ENCODE measurements around the gene MBD3L2.
"Not testable (repeated sequence)": the region's sequence is repeated elsewhere in the genome, so short reads cannot be mapped to it uniquely, and the experiment has no call there.

DNA sequence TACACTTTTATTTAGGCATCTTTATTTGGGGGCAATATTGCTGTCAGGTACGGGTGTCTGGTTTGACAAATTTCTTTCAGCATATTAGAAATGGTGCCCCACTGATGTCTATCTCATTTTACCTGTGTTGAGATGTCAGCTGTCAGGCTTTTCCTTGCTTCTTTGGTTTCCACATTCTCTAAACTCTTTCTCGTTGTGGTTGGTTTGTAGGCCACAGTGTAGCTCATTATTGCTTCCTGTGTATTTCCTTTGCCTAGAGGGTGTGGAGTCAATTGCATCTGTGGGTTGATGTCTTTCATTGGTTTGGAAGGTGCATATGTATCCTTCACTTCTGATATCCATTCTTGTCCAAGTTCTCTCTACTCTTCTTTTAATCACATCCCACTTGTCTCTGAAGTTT is 10.9 kb downstream of the MBD3L2 start:
- TF ChIP-seq, protein P1, sequence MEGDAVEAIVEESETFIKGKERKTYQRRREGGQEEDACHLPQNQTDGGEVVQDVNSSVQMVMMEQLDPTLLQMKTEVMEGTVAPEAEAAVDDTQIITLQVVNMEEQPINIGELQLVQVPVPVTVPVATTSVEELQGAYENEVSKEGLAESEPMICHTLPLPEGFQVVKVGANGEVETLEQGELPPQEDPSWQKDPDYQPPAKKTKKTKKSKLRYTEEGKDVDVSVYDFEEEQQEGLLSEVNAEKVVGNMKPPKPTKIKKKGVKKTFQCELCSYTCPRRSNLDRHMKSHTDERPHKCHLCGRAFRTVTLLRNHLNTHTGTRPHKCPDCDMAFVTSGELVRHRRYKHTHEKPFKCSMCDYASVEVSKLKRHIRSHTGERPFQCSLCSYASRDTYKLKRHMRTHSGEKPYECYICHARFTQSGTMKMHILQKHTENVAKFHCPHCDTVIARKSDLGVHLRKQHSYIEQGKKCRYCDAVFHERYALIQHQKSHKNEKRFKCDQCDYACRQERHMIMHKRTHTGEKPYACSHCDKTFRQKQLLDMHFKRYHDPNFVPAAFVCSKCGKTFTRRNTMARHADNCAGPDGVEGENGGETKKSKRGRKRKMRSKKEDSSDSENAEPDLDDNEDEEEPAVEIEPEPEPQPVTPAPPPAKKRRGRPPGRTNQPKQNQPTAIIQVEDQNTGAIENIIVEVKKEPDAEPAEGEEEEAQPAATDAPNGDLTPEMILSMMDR (IDR thresholded peaks at IDR 0.05; ENCODE audit: poor library complexity) = not testable (repeated sequence)
- not testable (repeated sequence) for TF ChIP-seq EZH2 (IDR thresholded peaks at IDR 0.05; ENCODE audit: borderline replicate concordance); EZH2phosphoT487 (IDR thresholded peaks at IDR 0.05; ENCODE audit: low read depth, severe bottlenecking, unreplicated experiment)
